ENCODE measurements around the gene DDX42. TPM values are rescaled to one million over a fixed set of nuclear protein-coding genes. Genes with fewer than 3 reads are reported as not detected.
"Not testable (repeated sequence)": the region's sequence is repeated elsewhere in the genome, so short reads cannot be mapped to it uniquely, and the experiment has no call there.

The DDX42 gene
- total RNA-seq, 2 donors from 2014 or later: 80.9 to 89.7 TPM

DNA sequence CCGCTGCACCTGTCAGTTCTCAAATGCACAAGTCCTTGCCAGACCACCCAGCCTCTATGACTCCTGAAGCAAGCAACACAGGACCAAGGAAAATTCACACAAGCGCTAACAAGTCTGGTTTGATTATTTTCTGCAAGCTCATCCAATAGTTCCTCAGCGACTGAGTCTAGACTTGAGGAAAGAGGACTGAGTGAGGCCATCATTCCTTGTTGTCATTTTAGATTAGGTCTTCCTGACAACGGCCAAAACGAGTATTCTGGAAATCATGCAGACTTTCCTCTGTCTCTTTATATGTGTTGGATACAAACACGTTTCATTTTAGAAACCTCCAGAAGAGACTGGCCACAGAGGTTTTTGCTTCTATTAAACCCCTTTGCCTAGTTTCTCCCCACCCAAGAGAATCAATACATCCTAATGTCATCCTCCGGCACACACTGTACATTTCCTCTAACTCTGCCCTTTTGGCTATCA is 1.1 kb upstream of the DDX42 start:
- intact Hi-C loops (cut with DNase I): loop anchor here in 1 of 2 donors (10.0 kb wide), 1 partner anchor 62 kb away; no protein-coding TSS in a partner anchor
- DNase-seq (ENCODE audit: low spot score): no peak

DNA sequence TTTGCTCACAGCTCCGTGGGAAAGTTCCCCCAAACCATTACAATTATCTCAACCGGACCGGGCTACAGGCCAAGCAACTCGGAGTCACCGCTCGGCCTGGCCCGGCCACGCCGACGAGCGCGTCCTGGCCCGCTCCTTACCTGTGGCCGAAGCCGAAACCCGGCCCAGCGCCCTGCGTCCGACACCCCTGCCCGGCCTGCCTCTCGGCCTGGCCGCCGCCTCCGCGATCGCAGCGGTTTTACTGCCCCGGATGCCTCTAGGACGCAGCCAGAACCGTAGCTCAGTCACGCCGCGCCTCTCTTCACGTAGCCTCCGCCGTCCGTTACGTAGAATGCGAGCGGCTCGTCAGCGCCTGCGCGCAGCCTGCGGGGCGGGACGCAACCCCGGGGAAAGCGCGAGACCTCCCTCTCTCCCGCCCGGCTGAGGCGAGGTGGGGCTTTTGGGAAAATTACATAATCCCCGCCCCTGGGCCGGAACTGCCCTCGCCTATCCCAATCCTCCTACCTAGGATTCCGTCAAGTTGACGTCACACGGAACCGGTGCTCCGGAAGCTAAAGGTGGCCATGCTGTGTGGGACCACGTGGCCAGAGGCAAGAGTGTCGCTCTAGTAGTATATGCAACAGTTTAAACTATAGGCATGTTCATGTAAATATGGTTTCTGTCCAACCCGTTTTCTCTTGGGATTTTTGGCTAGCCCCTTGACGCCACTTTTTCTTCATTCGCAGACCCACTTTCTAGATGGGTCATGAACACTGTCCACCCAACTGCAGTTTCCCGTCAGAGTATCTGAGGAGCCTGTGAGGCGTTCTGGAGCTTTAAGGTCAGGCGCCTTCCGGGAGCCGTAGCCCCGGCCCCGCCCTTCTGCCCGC is 464 bp upstream of the DDX42 start, which contains the start of gene CCDC47:
CCDC47 (minus strand) TSS at position 326 of the 869 bp plus-strand sequence. CDS start 7,422 bp downstream, outside the sequence.
- intact Hi-C loops (cut with DNase I): loop anchor here in 1 of 2 donors (10.0 kb wide), 1 partner anchor 61 kb away; no protein-coding TSS in a partner anchor
- DNase-seq (ENCODE audit: low spot score): peak; percentile 99

DNA sequence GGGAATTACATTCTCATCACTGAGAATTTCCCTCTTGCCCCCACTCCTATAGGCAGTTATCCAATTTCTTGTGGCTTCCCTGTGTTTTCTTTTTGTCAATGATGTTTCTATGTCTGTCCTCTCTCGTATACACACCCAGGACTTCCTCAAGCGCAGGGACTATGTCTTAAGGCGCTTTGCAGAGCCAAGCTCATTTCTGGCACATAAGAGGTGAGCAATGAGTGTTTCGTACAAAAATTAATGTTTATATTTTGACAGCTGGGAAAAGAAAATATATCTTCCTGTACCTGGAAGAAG is 947 bp downstream of the DDX42 start:
- no peak for DNase-seq (ENCODE audit: low spot score)
- intact Hi-C loops (cut with DNase I): loop anchor here in 1 of 2 donors (10.0 kb wide), 1 partner anchor 60 kb away; no protein-coding TSS in a partner anchor

DNA sequence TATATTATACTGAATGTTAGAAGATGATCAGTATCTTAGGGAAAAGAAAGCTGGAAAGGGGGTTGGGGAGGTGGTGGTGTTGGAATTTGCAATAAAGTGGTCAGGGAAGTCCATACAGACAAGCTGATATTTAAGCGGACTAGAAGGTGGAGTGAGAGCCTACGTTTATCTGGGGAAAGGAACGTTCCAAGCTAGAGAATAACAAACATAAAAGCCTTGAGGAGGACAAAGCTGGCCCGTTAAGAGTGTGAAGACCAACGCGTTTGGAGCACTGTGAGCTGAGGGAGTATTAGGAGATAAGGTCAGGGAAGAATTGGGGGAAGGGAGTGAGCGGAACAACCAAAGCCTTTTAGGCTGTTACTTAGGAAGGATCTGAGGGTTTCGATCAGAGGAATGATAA is 1.4 kb downstream of the DDX42 start:
- intact Hi-C loops (cut with DNase I): loop anchor here in 1 of 2 donors (10.0 kb wide), 1 partner anchor 59 kb away; no protein-coding TSS in a partner anchor
- no peak for DNase-seq (ENCODE audit: low spot score)

DNA sequence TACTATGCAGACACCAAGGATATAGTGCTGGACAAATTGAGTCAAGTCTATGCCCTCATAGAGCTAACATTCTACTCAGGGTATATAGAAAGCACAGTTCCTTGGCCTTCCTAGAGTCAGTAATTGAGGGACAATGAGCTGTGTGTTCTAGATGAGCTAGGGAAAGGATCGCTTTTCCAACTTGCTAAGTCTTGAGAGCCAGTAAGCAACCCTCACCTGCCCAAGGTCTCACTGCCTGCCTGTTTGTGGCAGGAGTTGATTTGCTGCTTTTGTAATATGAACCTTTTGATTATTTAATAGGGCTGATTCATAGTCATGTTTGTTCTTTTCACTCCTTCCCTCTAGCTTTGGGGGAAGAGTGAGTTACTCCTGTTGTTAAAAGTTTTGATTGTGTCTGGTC is 6.5 kb downstream of the DDX42 start:
- intact Hi-C loops (cut with DNase I): no loop called here

DNA sequence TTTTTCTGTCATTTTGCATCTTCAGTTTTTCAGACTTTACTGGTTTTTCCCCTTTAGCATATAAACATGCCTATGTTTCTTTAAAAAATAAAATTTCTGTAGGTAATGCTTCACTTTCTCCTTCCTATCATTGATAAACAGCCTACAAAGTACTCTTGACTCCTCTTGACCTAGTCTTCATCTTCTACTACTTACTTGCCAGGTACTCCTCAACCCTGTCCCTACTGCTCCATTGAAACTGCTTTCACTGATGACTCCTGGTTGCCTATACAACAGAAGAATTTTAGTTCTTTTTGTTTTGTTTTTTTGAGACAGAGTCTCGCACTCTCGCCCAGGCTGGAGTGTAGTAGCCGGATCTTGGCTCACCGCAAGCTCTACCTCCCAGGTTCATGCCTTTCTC is 7.0 kb downstream of the DDX42 start:
- intact Hi-C loops (cut with DNase I): no loop called here
- DNase-seq (ENCODE audit: low spot score): no peak

More for the DNA sequence above, 6.5 kb downstream of the DDX42 start:
- DNase-seq (ENCODE audit: low spot score): no peak

DNA sequence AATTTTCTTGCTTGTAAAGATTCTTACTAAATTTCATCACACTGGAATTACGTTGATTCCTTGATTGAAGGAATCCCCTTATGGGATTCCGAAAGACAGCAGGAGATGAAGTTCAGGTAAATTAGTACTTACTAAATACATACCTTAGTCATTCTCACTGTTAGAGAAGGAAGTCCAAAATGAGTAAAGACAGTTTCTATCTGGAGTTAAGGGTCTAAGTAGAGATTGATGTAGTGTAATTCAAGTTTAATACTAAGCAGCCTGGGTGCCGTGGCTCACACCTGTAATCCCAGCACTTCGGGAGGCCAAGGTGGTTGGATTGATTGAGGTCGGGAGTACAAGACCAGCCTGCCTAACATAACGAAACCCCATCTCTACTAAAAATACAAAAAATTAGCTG is 9.6 kb downstream of the DDX42 start:
- intact Hi-C loops (cut with DNase I): no loop called here
- DNase-seq (ENCODE audit: low spot score): no peak

DNA sequence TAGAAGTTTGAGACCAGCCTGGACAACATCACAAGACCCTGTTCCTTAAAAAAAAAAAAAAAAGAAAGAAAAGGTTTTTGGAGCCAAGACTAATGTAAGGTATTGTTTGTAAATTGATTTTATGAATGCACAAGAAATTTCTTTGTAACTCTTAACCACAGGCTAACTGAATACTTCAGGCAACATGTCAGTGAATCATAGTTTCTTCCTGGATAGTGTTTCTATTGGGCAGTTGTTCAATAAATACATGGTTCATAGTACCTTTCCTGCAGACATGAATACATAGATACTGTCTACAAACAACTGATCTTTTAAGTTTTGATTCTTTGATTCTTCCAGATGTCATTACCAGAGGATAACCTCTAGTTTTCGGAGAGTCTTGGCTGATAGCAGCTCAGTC is 11.6 kb downstream of the DDX42 start:
- DNase-seq (ENCODE audit: low spot score): no peak
- intact Hi-C loops (cut with DNase I): no loop called here

DNA sequence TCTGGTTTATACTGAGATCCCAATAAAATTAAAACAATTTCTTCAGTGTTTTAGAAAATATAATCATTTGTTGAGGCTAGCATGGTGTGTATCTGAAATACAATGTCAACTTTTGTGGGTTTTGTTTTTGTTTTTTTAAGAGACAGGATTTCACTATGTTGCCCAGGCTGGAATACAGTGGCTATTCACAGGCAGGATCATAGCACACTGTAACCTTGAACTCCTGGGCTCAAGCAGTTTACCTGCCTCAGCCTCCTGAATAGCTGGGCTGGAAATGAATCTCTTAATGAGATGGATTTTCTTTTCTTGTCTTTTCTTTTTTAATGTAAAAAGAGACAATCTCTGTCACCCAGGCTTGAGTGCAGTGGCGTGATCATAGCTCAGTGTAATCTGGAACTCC is 12.1 kb downstream of the DDX42 start:
- no peak for DNase-seq (ENCODE audit: low spot score)
- intact Hi-C loops (cut with DNase I): no loop called here

DNA sequence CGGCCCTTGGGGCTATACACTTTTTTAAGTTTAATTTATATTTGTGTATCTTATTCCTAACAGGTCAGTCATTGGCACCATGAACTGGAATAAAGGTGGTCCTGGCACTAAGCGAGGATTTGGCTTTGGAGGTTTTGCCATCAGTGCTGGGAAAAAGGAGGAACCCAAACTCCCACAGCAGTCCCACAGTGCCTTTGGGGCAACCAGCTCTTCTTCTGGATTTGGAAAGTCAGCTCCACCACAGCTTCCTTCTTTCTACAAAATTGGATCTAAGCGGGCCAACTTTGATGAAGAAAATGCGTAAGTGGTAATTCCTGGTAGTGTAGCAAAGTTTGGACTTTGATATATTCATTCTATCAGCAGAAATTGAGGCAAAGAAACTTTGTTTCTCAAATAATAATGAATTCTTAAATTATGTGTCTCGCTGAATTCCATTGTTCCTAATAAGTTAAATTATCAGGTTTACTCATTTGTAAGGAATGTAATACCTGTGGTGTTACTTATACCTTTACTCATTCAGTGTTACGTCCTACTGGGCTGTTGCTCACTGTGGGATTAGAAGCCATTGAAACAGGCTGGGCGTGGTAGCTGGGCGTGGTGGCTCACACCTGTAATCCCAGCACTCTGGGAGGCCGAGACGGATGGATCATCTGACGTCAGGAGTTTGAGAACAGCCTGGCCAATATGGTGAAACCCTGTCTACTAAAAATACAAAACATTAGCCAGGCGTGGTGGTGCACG is 13.2 kb downstream of the DDX42 start:
- no peak for DNase-seq (ENCODE audit: low spot score)
- intact Hi-C loops (cut with DNase I): no loop called here

DNA sequence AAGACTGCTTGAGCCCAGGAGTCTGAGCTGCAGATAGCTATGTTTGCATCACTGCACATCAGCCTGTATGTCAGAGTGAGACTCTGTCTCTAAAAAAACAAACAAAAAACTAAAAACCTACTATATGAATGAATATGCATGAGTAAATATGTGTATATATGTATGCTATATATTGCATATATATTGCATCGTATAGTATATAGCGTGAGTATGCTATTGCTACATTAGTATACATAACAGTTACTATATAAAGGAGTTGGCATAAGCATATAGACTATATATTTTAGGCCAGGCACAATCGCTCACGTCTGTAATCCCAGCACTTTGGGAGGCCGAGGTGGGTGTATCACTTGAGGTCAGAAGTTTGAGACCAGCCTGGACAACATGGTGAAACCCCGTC is 16.1 kb downstream of the DDX42 start:
- intact Hi-C loops (cut with DNase I): no loop called here
- no peak for DNase-seq (ENCODE audit: low spot score)

DNA sequence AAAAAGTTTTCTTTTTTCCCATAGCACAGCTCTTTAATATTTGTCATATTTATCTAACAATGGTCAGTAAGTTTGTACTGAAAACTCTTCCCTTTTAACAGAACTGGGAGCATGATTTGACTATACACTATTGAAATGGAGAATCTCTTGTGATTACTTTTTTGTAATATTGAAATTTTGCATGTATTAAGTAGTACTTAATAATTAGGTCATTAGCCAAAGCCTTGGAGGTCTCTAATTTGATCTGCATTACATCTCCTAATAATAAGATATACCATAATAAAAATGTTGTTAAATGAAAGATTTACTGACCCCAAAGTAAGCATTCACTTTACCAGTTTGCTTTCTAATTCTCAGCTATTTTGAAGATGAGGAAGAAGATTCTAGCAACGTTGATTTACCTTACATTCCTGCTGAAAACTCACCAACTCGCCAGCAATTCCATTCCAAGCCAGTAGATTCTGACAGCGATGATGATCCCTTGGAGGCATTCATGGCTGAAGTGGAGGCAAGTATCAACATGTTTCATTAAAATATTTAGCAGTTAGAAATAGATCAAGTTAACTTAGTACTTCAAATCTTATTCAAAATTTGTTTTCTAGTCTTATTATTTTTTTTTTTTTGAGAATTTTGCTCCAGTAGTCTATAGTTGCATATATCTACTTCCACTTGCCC is 18.2 kb downstream of the DDX42 start:
- no peak for DNase-seq (ENCODE audit: low spot score)
- intact Hi-C loops (cut with DNase I): no loop called here

DNA sequence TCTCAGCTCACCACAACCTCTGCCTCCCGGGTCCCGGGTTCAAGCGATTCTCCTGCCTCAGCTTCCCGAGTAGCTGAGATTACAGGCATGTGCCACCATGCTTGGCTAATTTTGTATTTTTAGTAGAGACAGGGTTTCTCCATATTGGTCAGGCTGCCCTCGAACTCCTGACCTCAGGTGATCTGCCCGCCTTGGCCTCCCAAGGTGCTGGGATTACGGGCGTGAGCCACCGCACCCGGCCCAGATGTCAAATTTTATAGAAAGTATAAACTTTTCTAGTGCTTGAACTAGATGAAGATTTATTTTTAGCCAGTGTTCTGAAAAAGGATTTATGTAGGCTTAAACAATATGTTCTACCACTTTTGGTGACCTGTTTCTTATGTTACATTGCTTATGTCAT is 22.4 kb downstream of the DDX42 start:
- intact Hi-C loops (cut with DNase I); DNase-seq (ENCODE audit: low spot score): not testable (repeated sequence)

DNA sequence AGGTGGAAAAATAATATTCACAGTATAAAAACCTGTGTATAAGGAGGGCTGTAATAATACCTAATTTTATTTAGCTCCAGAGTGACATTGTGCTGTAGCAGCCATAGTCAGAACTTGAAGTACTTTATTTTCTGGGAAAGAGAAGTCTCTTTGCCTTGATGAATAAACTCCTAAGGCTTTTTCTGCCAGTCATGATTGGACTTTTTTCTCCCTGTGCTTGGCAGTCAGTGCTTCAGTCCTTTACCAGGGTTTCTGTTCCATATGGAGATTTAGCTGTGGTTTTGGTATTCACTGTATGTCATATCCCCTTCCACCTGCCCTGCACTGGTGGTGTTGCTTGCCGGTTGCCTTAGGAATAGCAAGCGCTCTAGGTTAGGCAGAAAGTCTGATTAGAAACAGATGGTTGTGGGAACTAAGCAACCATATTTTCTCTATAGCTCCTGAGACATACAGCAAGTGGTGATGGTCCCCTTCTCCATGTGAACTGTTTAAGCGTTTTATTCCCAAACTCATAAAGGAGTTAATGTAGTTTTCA is 24.7 kb downstream of the DDX42 start:
- intact Hi-C loops (cut with DNase I): no loop called here

DNA sequence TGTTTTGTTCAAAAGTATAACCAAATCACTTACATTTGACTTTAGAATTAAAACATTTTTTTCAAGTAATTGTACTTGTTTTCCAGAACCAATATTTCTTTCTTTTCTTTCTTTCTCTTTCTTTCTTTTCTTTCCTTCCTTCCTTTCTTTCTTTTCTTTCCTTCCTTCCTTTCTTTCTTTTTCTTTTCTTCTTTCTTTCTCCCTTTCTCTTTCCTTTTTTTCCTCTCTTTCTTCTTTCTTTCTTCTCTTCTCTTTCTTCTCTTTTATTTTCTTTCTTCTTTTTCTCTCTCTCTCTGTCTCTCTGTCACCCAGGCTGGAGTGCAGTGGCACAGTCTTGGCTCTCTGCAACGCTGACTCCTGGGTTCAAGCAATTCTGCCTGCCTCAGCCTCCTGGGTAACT is 26.8 kb downstream of the DDX42 start:
- no peak for DNase-seq (ENCODE audit: low spot score)
- intact Hi-C loops (cut with DNase I): no loop called here

More for the DNA sequence above, 24.7 kb downstream of the DDX42 start:
- DNase-seq (ENCODE audit: low spot score): no peak

DNA sequence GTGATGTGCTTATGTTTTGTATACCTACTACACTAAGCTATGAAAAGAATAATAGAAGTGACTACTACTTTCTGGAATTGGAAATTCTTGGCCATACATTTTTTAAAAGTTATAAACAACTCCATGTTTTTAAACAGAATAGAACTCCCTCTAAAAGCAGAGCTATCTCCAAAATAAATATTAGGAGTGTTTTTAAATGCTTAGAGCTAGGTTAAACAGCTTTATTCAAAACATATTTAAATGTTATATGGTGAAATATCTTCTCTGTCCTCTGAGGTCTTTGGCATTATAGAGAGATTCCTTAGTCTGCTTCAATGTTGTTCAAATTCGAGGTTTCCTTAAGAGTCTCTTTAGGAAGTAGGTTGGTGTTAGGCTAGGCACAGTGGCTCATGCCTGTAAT is 30.4 kb downstream of the DDX42 start:
- no peak for DNase-seq (ENCODE audit: low spot score)
- intact Hi-C loops (cut with DNase I): no loop called here

DNA sequence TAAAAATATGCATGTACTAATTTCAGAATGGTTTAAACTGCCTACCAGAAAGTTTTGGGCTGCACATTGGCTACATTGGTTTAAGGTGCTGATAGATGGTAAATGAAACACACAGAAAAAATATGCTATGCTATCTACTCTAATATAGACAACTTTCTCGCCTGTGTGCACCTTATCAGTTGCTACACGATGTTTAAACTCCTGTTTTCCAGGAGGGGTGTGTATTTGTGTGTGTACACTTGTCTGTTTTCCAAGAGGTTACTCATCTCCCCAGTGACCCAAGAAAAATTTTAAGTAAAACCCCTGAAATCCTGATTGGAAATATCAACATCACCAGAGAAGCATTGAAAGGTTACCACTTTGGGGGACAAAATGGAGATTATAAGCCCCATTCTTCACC is 31.6 kb downstream of the DDX42 start:
- DNase-seq (ENCODE audit: low spot score): no peak
- intact Hi-C loops (cut with DNase I): no loop called here

DNA sequence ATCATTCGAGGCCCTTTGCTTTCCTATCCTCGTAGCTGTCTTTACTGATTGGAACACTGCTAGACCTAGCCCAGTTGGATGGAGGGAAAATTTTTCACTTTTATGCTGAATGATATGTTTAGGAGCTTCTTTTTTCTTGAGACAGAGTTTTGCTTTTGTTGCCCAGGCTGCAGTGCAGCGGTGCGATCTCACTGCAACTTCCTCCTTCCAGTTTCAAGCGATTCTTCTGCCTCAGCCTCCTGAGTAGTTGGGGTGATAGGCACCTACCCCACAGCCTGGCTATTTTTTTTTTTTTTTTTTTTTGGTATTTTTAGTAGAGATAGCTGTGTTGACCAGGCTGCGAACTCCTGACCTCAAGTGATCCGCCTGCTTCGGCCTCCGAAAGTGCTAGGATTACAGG is 36.0 kb downstream of the DDX42 start:
- intact Hi-C loops (cut with DNase I): no loop called here
- DNase-seq (ENCODE audit: low spot score): no peak

DNA sequence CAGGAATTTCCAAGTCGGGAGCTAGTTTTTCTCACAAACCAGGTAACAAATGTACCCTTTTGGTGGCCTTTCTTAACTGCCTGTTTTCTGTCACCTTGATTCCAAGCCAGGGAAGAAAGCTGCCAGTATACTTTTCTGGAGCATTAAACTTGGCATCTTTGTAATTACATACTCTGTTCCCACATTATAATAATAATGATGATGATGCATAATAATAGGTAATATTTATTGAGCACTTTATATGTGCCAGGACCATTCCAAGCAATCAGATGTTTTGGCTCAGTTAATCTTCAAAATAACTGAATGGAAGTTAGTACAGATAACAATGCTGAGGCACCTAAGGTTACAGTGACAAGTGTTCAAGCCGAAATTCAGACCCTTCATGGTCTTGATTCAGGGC is 42.2 kb downstream of the DDX42 start:
- intact Hi-C loops (cut with DNase I): loop anchor here in 1 of 2 donors (5.0 kb wide), 1 partner anchor 696 kb away; no protein-coding TSS in a partner anchor
- DNase-seq (ENCODE audit: low spot score): no peak
